ENCODE data around the gene CDH4.

The CDH4 gene

DNA sequence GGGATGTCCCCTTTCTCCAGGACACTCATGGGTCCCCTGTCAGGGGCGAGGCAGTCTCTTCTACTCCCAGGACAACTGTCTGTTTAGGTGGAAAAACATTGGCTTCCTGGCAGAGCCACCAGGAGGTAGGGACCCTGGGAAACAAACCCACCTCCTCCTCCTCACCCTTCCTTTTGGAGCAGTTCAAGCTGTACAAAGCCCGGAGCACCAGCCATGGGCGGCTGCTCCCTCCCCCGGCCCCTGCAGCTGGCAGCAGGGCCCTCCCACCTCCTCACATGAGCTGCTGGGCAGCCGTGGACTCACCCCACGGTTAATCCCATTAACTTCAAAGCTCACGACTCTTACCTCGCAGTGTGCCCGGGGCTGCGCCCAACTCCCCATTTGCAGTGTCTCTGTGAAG is 48.6 kb downstream of the CDH4 start:
- no peak for DNase-seq (ENCODE audit: low read depth, low spot score)
- in situ Hi-C loops (cut with HindIII; ENCODE audit: low sequenced_read_pairs), result no loop called here

DNA sequence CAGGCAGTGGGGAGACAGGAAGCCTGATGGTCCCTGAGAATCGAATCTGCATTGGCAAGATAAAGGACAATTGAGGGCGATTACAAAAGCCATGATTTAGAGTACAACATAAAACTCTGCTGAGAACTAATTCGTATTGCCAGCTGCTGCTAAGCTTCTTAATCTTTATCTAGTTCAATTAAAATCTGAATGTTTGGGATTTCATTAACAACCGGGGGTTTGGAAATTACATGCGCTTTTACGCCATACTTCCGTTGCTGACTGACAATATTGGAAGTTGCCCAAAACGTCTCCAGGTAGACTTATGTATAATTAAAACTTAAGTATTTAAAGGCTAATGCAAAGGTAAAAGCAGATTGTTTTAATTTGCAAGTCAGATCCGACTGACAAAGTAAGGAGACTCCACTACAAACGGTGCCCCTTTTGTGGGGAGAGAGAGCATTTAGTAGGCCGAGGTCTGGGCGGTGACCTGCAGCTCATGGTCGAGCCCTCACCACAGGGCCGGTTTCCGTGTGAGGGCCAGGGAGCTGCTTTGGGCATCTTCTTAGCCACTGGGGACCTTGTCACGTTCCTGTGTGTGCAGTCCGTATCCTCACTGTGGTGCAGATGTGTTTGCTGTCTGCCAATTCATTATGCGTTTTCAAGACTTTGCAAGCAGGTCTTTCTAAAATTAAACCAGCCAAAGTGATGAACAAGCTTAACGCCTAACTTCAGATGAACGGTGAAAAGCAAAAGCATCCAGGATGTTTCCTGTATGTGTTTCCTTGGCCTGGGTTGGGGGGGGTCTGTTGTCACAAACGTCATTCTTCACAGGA is 49.9 kb downstream of the CDH4 start:
- DNase-seq (ENCODE audit: low read depth, low spot score), result no peak
- in situ Hi-C loops (cut with HindIII; ENCODE audit: low sequenced_read_pairs), result no loop called here
- no peak overlapping the region for H3K4me3 ChIP-seq (ENCODE audit: low read depth, low read length)
- TF ChIP-seq, protein P1, sequence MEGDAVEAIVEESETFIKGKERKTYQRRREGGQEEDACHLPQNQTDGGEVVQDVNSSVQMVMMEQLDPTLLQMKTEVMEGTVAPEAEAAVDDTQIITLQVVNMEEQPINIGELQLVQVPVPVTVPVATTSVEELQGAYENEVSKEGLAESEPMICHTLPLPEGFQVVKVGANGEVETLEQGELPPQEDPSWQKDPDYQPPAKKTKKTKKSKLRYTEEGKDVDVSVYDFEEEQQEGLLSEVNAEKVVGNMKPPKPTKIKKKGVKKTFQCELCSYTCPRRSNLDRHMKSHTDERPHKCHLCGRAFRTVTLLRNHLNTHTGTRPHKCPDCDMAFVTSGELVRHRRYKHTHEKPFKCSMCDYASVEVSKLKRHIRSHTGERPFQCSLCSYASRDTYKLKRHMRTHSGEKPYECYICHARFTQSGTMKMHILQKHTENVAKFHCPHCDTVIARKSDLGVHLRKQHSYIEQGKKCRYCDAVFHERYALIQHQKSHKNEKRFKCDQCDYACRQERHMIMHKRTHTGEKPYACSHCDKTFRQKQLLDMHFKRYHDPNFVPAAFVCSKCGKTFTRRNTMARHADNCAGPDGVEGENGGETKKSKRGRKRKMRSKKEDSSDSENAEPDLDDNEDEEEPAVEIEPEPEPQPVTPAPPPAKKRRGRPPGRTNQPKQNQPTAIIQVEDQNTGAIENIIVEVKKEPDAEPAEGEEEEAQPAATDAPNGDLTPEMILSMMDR (IDR thresholded peaks at IDR 0.05; ENCODE audit: low read depth, low read length), result no peak

More for the DNA sequence above, 48.6 kb downstream of the CDH4 start:
- H3K4me3 ChIP-seq (ENCODE audit: low read depth, low read length), result no peak overlapping the region
- TF ChIP-seq, protein P1 (IDR thresholded peaks at IDR 0.05; ENCODE audit: low read depth, low read length), result no peak

DNA sequence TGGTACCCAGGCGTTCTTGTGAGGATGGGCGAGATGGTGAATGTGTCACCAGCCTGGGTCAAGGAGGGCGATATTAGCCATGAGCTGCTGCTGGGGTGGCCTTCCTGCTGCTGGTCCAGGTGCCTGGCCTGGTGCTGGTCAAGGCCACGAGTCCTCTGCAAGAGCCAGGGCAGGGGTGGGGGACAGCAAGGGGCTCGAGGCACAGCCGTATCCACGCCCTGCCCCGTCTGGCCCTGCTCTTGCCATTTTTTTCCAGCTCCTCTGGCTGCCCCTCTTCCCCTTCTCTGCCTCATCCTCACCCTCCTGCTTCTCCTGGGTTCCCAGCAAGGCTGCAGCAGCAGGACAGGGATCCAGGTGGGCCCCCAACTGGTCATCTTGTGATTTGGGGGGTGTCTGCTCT is 51.2 kb downstream of the CDH4 start:
- in situ Hi-C loops (cut with HindIII; ENCODE audit: low sequenced_read_pairs), result no loop called here
- H3K4me3 ChIP-seq (ENCODE audit: low read depth, low read length), result no peak overlapping the region
- no peak for DNase-seq (ENCODE audit: low read depth, low spot score)
- TF ChIP-seq, protein P1 (IDR thresholded peaks at IDR 0.05; ENCODE audit: low read depth, low read length), result no peak

DNA sequence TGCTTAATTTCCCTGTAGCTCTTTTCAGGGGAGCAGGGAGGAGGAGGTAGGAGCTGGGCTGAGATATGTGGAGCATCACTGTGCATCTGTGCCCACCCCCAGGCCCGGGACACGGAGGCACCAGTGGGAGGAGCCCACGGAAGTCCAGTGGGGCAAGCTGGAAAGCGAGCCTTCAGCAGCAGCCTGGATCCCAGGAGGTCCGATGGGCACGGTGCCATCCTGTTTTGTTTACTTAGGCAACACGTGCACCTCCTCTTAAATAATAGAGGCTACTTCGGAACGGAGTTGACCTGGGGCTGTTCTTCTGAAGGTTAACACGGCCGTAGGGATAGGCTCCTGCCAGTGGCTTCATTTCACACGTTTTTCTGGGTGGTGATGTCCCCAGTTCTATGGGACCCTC is 51.6 kb downstream of the CDH4 start:
- TF ChIP-seq, protein P1 (IDR thresholded peaks at IDR 0.05; ENCODE audit: low read depth, low read length), result no peak
- in situ Hi-C loops (cut with HindIII; ENCODE audit: low sequenced_read_pairs), result no loop called here
- H3K4me3 ChIP-seq (ENCODE audit: low read depth, low read length), result no peak overlapping the region
- no peak for DNase-seq (ENCODE audit: low read depth, low spot score)

GRCh38 chr20:61304750-61305149 is 52.7 kb downstream of the CDH4 start:
- TF ChIP-seq, protein P1 (IDR thresholded peaks at IDR 0.05; ENCODE audit: low read depth, low read length), result no peak
- in situ Hi-C loops (cut with HindIII; ENCODE audit: low sequenced_read_pairs), result no loop called here
- H3K4me3 ChIP-seq (ENCODE audit: low read depth, low read length), result no peak overlapping the region
- no peak for DNase-seq (ENCODE audit: low read depth, low spot score)

DNA sequence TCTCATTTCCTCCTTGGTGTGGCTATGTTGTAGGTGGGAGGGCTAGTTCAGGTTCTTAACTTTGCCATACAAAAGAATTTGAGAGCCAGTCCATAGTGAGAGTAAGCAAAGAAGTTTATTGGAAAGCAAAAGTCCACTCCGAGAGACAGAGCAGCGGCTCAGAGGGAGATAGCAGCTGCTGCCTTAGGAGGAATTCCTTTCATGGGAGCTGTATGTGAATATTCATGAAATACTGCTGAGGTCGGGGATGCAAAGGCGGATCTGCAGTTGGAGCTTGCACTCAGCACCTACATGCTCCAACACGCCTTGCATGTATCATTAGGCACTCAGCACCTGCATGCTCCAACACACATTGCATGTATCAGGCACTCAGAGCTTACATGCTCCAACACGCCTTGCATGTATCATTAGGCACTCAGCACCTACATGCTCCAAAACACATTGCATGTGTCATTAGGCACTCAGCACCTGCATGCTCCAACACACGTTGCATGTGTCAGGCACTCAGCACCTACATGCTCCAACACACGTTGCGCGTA is 54.9 kb downstream of the CDH4 start:
- TF ChIP-seq, protein P1 (IDR thresholded peaks at IDR 0.05; ENCODE audit: low read depth, low read length), result no peak

More for the DNA sequence above, 54.9 kb downstream of the CDH4 start:
- no peak overlapping the region for H3K4me3 ChIP-seq (ENCODE audit: low read depth, low read length)
- no peak for DNase-seq (ENCODE audit: low read depth, low spot score)
- in situ Hi-C loops (cut with HindIII; ENCODE audit: low sequenced_read_pairs), result no loop called here

Data from astrocyte of the spinal cord (primary cell).